Activated CD8-positive, alpha-beta memory T cell treated with anti-CD3 and anti-CD28 coated beads, Interleukin-2, amount 10 ng/mL, durations not matched to agents 7 days and 5 days (primary cell): Measurements from ENCODE around the gene RAB3C. TPM values are rescaled to one million over a fixed set of nuclear protein-coding genes. Genes with fewer than 3 reads are reported as not detected.

ENCODE experiments used
- ATAC-seq: fragments of 150-1000 bp; cut with Tn5 transposase; one replicate; pipeline ENCODE4 v1.10.0; 2021; ENCODE audit warnings: moderate library complexity
- CTCF ChIA-PET: fragments of 350-600 bp; sonication (Branson Sonifier 250); formaldehyde crosslinking; loops from one replicate; lab custom pipeline; 2021; ENCODE audit warnings: antibody characterized with exemption; lab: Charles Lee
- DNase-seq: peaks from one replicate; pipeline ENCODE4 v3.0.0-alpha.2; 2020
- H3K27ac Mint-ChIP-seq: one replicate; pipeline ENCODE4 v1.8.0; 2021; ENCODE audit warnings: mild to moderate bottlenecking, mixed read lengths
- H3K27me3 Mint-ChIP-seq: one replicate; pipeline ENCODE4 v1.8.0; 2021; ENCODE audit warnings: mixed read lengths
- H3K36me3 Mint-ChIP-seq: one replicate; pipeline ENCODE4 v1.8.0; 2021; ENCODE audit warnings: mild to moderate bottlenecking, mixed read lengths
- H3K4me1 Mint-ChIP-seq: one replicate; pipeline ENCODE4 v1.8.0; 2021; ENCODE audit warnings: mixed read lengths
- H3K4me3 Mint-ChIP-seq: one replicate; pipeline ENCODE4 v1.8.0; 2021; ENCODE audit warnings: mild to moderate bottlenecking, moderate library complexity, mixed read lengths
- H3K9me3 Mint-ChIP-seq: one replicate; pipeline ENCODE4 v1.8.0; 2022; ENCODE audit warnings: low read depth, mixed read lengths
- total RNA-seq, 2 experiments: library from RNA; stranded (reverse); gene quantifications; one replicate each; pipeline ENCODE4 v1.2.3, GENCODE V29; 2021

RAB3C gene
- total RNA-seq, 2 experiments from 2014 or later = not detected

DNA sequence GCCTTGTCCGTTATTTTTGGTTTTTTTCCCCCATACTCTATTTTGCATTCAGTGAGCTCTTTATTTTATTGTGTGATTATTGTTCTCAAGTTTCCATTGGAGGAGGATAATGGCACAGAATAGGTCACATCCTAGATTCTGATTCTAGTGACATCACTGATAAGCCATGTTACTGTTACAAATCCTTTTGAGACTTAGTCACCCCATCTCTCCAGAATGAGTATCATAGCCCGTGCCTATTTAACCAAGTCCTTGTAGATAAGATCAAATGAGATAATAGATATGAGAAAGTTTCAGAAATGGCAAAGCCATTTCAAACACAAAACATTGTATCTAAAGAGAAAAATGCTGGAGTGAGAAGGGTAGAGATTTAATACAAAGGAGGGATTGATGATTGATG lies 242.6 kb downstream of the RAB3C start:
- CTCF ChIA-PET = interaction anchor here (0.8 kb wide), 1 partner anchor 32 kb away, joined by 3 read pairs; no protein-coding TSS in a partner anchor
- Mint-ChIP-seq H3K4me3 (no peak overlapping the region), H3K36me3 (no peaks in the 10 kb centered on the region), H3K9me3 (no peaks in the 10 kb centered on the region), H3K27me3 (peaks cover 7% of the 10 kb centered on the region), H3K4me1 (no peaks in the 10 kb centered on the region), H3K27ac (no peak overlapping the region)
- no peak for ATAC-seq
- no peak for DNase-seq

DNA sequence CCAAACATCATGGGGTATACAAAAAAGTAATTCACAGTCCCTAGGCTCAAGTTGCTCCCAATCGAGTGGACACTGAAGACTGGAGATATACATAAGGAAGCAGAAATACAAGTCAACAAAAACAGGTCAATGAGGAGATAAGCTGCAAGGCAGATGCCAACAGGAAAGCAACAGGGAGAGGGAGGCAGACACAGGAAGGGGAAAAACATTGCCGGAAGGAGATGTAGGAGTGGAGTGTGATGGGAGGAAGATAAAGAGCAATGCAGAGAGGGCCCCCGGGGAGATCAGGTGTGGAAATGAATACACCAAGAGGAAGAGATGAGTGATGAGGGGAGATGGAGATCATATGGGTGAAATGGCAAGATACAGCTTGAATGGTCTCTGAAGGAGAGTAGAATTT lies 243.0 kb downstream of the RAB3C start:
- Mint-ChIP-seq H3K27ac (no peak overlapping the region), H3K4me3 (no peak overlapping the region), H3K9me3 (no peaks in the 10 kb centered on the region), H3K36me3 (no peaks in the 10 kb centered on the region), H3K4me1 (no peaks in the 10 kb centered on the region), H3K27me3 (peaks cover 7% of the 10 kb centered on the region)
- ATAC-seq = no peak
- DNase-seq = no peak
- CTCF ChIA-PET = no interaction called here

- H3K9me3 Mint-ChIP-seq = no peaks in the 10 kb centered on the region
- no peaks in the 10 kb centered on the region for H3K4me1 Mint-ChIP-seq
- H3K27me3 Mint-ChIP-seq = peaks cover 4% of the 10 kb centered on the region
- no peak for DNase-seq
- no peak overlapping the region for H3K27ac Mint-ChIP-seq
- ATAC-seq = no peak
- H3K36me3 Mint-ChIP-seq = no peaks in the 10 kb centered on the region
- no peak overlapping the region for H3K4me3 Mint-ChIP-seq
- CTCF ChIA-PET = no interaction called here
Observed at GRCh38 chr5:58827463-58827862, 244.6 kb downstream of the RAB3C start.

DNA sequence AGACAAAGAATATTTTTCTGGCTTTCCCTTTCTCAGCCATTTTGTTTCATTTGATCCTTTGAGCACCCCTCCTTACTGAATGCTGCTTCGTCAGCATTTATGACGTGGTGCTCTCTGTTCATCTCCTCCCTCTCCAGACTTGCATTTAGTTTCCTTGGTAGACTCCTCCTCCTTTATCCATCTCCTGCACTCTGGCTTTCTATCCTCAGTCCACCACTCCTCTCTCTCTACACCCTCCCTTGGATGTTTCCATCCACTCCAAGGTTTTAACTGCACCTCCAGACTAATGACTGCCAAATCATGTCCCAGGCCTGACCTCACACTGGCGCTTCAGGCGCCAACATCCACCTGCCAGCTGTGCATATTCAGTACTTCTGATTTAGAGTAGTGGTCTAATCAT lies 245.4 kb downstream of the RAB3C start:
- H3K27me3 Mint-ChIP-seq = peaks cover 5% of the 10 kb centered on the region
- no peak for ATAC-seq
- no peaks in the 10 kb centered on the region for H3K9me3 Mint-ChIP-seq
- CTCF ChIA-PET = no interaction called here
- no peak overlapping the region for H3K27ac Mint-ChIP-seq
- no peak for DNase-seq
- H3K36me3 Mint-ChIP-seq = no peaks in the 10 kb centered on the region
- no peak overlapping the region for H3K4me3 Mint-ChIP-seq
- H3K4me1 Mint-ChIP-seq = no peaks in the 10 kb centered on the region

- H3K4me3 Mint-ChIP-seq = no peak overlapping the region
- no peaks in the 10 kb centered on the region for H3K9me3 Mint-ChIP-seq
- ATAC-seq = no peak
- no peaks in the 10 kb centered on the region for H3K36me3 Mint-ChIP-seq
- H3K4me1 Mint-ChIP-seq = no peaks in the 10 kb centered on the region
- CTCF ChIA-PET = no interaction called here
- no peak for DNase-seq
- H3K27ac Mint-ChIP-seq = no peak overlapping the region
- peaks cover 3% of the 10 kb centered on the region for H3K27me3 Mint-ChIP-seq
Observed at GRCh38 chr5:58834242-58835225, 251.7 kb downstream of the RAB3C start.

DNA sequence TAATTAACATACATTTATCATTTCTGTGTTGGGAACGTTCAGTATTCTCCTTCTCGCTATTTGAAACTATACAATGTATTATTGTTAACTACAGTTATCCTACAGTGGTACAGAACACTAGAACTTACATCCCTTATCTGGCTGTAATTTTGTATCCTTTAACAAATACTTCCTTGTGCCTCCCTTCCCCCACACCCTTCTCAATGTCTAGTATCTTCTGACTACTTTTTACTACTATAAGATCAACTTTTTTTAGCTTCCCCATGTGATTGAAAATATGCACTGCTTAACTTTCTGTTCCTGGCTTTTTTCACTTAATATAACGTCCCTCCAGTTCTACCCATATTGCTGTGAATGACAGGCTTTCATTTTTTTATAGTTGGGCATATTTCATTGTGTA lies 253.5 kb downstream of the RAB3C start:
- CTCF ChIA-PET = no interaction called here

GRCh38 chr5:58838729-58839128 lies 255.9 kb downstream of the RAB3C start:
- Mint-ChIP-seq H3K9me3 (no peaks in the 10 kb centered on the region), H3K4me3 (no peak overlapping the region), H3K27me3 (peaks cover 14% of the 10 kb centered on the region), H3K4me1 (no peaks in the 10 kb centered on the region), H3K36me3 (no peaks in the 10 kb centered on the region), H3K27ac (no peak overlapping the region)
- CTCF ChIA-PET = no interaction called here
- ATAC-seq = no peak
- DNase-seq = no peak

More for the DNA sequence above, 253.5 kb downstream of the RAB3C start:
- ATAC-seq (no peak), DNase-seq (no peak)
- H3K27ac Mint-ChIP-seq = no peak overlapping the region
- H3K27me3 Mint-ChIP-seq = peaks cover 8% of the 10 kb centered on the region
- no peaks in the 10 kb centered on the region for H3K36me3 Mint-ChIP-seq
- no peaks in the 10 kb centered on the region for H3K9me3 Mint-ChIP-seq
- H3K4me3 Mint-ChIP-seq = no peak overlapping the region
- no peaks in the 10 kb centered on the region for H3K4me1 Mint-ChIP-seq

DNA sequence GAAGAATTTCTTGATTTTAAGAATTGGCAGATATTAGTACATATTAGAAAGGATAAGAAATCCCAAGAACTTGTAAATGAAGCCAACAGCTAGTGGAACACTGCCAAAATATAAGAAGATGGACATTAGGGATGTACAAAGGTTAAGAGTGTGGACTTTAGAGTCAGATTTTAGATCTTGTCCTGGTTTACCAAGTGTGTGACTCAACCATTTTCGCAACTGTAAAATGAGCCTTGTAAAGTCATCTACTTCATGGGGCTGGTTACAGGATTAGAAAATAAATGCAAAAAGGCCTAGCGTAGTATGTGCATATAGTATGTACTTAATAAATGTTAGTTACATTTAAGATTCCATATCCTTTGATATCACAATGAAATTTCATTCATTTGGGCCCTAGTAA lies 260.0 kb downstream of the RAB3C start:
- no peak for ATAC-seq
- CTCF ChIA-PET = no interaction called here
- Mint-ChIP-seq H3K9me3 (no peaks in the 10 kb centered on the region), H3K27me3 (peaks cover 14% of the 10 kb centered on the region), H3K4me3 (no peak overlapping the region), H3K27ac (no peak overlapping the region), H3K36me3 (no peaks in the 10 kb centered on the region), H3K4me1 (no peaks in the 10 kb centered on the region)
- DNase-seq = no peak

DNA sequence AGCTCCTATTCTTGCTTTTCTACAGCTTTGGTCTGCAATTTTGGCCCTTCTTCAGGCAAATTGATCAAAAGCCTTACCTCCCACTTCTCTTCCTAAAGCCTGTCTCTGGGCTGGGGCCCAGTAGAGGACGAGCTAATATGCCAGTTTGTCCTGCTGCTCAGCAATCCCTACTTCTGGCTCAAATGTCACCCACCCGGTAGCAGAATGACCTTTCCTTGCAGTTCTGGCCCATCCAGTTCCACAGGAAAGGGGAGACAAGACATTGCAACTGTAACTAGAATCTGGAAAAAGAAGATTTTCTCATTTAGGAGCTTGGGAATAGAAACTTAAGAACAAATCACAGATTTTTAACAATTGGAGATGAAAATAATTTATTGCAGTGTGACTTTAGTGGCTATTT lies 261.5 kb downstream of the RAB3C start:
- no peaks in the 10 kb centered on the region for H3K4me1 Mint-ChIP-seq
- DNase-seq (no peak), ATAC-seq (no peak)
- no peak overlapping the region for H3K4me3 Mint-ChIP-seq
- no peaks in the 10 kb centered on the region for H3K36me3 Mint-ChIP-seq
- no peaks in the 10 kb centered on the region for H3K9me3 Mint-ChIP-seq
- peaks cover 22% of the 10 kb centered on the region for H3K27me3 Mint-ChIP-seq
- CTCF ChIA-PET = no interaction called here
- no peak overlapping the region for H3K27ac Mint-ChIP-seq

- Mint-ChIP-seq H3K9me3 (no peaks in the 10 kb centered on the region), H3K4me1 (no peaks in the 10 kb centered on the region), H3K36me3 (no peaks in the 10 kb centered on the region), H3K4me3 (no peak overlapping the region), H3K27ac (no peak overlapping the region), H3K27me3 (peaks cover 33% of the 10 kb centered on the region)
- ATAC-seq (no peak), DNase-seq (no peak)
- CTCF ChIA-PET = no interaction called here
Observed at GRCh38 chr5:58847041-58847440, 264.2 kb downstream of the RAB3C start.

DNA sequence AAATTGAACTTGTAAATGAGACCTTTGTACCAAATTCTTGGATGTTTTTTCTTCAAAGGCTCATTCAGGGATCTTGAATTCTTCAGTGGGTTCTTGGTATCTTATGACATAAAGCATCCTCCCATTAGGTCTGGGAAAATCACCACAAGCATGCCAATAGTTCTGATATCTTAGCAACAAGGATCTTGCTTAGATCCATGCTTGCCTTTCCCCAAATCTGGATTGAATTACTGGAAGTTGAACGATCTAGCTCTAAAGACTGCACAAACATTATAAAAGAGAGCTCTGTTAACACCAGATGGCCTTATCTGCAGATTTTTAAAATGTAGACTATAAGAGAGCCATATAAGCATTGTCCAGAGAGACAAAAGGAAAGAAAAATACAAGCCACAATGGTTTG lies 266.3 kb downstream of the RAB3C start:
- CTCF ChIA-PET = interaction anchor here (0.9 to 1.9 kb wide), 4 partner anchors 9 to 389 kb away, joined by 3 to 6 read pairs (median 4); no protein-coding TSS in a partner anchor
- Mint-ChIP-seq H3K9me3 (no peaks in the 10 kb centered on the region), H3K4me1 (no peaks in the 10 kb centered on the region), H3K4me3 (no peak overlapping the region), H3K27me3 (peaks cover 35% of the 10 kb centered on the region), H3K36me3 (no peaks in the 10 kb centered on the region), H3K27ac (no peak overlapping the region)
- DNase-seq (no peak), ATAC-seq (no peak)

GRCh38 chr5:58849921-58850667 lies 267.2 kb downstream of the RAB3C start:
- H3K27me3 Mint-ChIP-seq = peaks cover 35% of the 10 kb centered on the region
- CTCF ChIA-PET = interaction anchor here (0.9 to 1.9 kb wide), 6 partner anchors 8 to 389 kb away, joined by 3 to 6 read pairs (median 4); no protein-coding TSS in a partner anchor
- no peak overlapping the region for H3K27ac Mint-ChIP-seq
- no peaks in the 10 kb centered on the region for H3K9me3 Mint-ChIP-seq
- H3K4me1 Mint-ChIP-seq = no peaks in the 10 kb centered on the region
- ATAC-seq (no peak), DNase-seq (no peak)
- H3K4me3 Mint-ChIP-seq = no peak overlapping the region
- H3K36me3 Mint-ChIP-seq = no peaks in the 10 kb centered on the region

GRCh38 chr5:58851153-58851552 lies 268.3 kb downstream of the RAB3C start:
- H3K36me3 Mint-ChIP-seq = no peaks in the 10 kb centered on the region
- no peak overlapping the region for H3K4me3 Mint-ChIP-seq
- no peak for DNase-seq
- H3K27me3 Mint-ChIP-seq = peaks cover 41% of the 10 kb centered on the region
- no peaks in the 10 kb centered on the region for H3K9me3 Mint-ChIP-seq
- no peak overlapping the region for H3K27ac Mint-ChIP-seq
- peaks cover 3% of the 10 kb centered on the region for H3K4me1 Mint-ChIP-seq
- ATAC-seq = no peak
- CTCF ChIA-PET = no interaction called here
